Adrenal gland (tissue), 12 donors: ENCODE results near the gene SCAPER. TPM values are rescaled to one million over a fixed set of nuclear protein-coding genes. Genes with fewer than 3 reads are reported as not detected.
"Not testable (repeated sequence)": the region's sequence is repeated elsewhere in the genome, so short reads cannot be mapped to it uniquely, and the experiment has no call there.

Experiments used
- DNase-seq, 7 donors: peaks; one replicate each; pipeline ENCODE4 v3.0.0-alpha.2; 2019 to 2020
- H3K27ac ChIP-seq, 5 donors: fragments of 200-600 bp; sonication (generic) in 4 of 5; 1 replicate in 3 of 5; 2 replicates in 2 of 5; pipeline versions ENCODE4 v1.5.1 to v1.8.0; 2016 to 2020; ENCODE audit warnings: mild to moderate bottlenecking in 1 of 5
- H3K27me3 ChIP-seq: fragments of 200-600 bp; 2 replicates; pipeline ENCODE4 v1.8.0; 2021
- H3K36me3 ChIP-seq, 2 donors: fragments of 200-600 bp; replicated peaks in 1 of 2; 1 replicate in 1 of 2; 2 replicates in 1 of 2; pipeline versions ENCODE4 v1.5.1 to v1.8.0; 2018 to 2022
- H3K4me1 ChIP-seq, 2 donors: fragments of 200-600 bp; replicated peaks in 1 of 2; 1 replicate in 1 of 2; 2 replicates in 1 of 2; pipeline versions ENCODE4 v1.5.1 to v1.8.0; 2018 to 2021
- H3K4me3 ChIP-seq, 4 donors: fragments of 200-600 bp; sonication (generic) in 3 of 4; one replicate each; pipeline ENCODE4 v1.5.1; 2016 to 2018
- H3K9me3 ChIP-seq, 3 donors: fragments of 200-600 bp; sonication (generic) in 1 of 3; replicated peaks in 1 of 3; 1 replicate in 2 of 3; 2 replicates in 1 of 3; pipeline versions ENCODE4 v1.5.1 to v1.8.0; 2016 to 2021
- CTCF ChIP-seq, 6 experiments: fragments of 450-650 bp in 4 of 6; fragments of 200-600 bp in 2 of 6; sonication (generic) in 1 of 6; IDR thresholded peaks; 1 replicate in 5 of 6; 2 replicates in 1 of 6; pipeline versions ENCODE4 v1.5.1 to v1.8.0; 2016 to 2021; ENCODE audit warnings: antibody characterized with exemption in 6 of 6, mild to moderate bottlenecking in 2 of 6, moderate library complexity in 1 of 6
- POLR2A ChIP-seq, 2 donors: fragments of 450-650 bp; IDR thresholded peaks; one replicate each; pipeline ENCODE4 v1.6.1; 2017; ENCODE audit warnings: antibody characterized with exemption in 2 of 2, mild to moderate bottlenecking in 2 of 2, moderate library complexity in 1 of 2
- WGBS, 4 donors: extraction: QIAGEN DNeasy Blood & Tissue Kit in 2 of 4; methylation state at CpG; one replicate each; pipeline versions ENCODE4 v1.1.5 to v1.1.7; 2013 to 2017; 5-methylcytosine and 5-hydroxymethylcytosine counted together
- intact Hi-C, 2 donors: fragments of 100-400 bp; cut with DNase I; formaldehyde crosslinking; loops; one replicate each; pipeline versions ENCODE4 v1.14.1 to v1.15.0; 2022 to 2023
- polyA plus RNA-seq, 3 donors: library from polyadenylated mRNA; stranded (reverse); fragments of 200-250 nt in 2 of 3; fragments of 350-450 nt in 1 of 3; fragmentation: Illumina TruSeq in 1 of 3; extraction: RNeasy Lipid Tissue Mini Kit (QIAGEN cat#74804) in 1 of 3; gene quantifications; one replicate each; pipeline ENCODE4 v1.2.3, GENCODE V29; 2013 to 2014
- total RNA-seq, 9 donors: library from RNA; depleted of rRNA in 4 of 9; stranded (reverse); fragments of >200 nt in 4 of 9; fragments of 120-200 nt in 1 of 9; fragmentation: NEBNext Ultra II Directional in 1 of 9; extraction: Animal tissue kit (Norgen Biotek cat#: 25700) in 1 of 9; gene quantifications; one replicate each; pipeline versions ENCODE4 v1.1.0 to v1.2.4, GENCODE V29; 2013 to 2023
- donor health status: healthy with polysubstance abuse.
- donor health status: Bipolar disorder and iron deficiency.
- donor health status: DM: yes; HTN: yes; CAD: no.
- donor health status: DM: no; HTN: no; CAD: no.
- donor health status: DM: no; HTN: no; CAD: no.
- donor health status: DM: yes; HTN: yes; CAD: no.

Gene SCAPER
- total and polyA plus RNA-seq, 12 donors = 3.9 to 95.3 (median 24.1) TPM

GRCh38 chr15:76313731-76314130 is 591.4 kb downstream of the SCAPER start:
- Histone ChIP-seq H3K27me3 (no peaks in the 10 kb centered on the region), H3K9me3 (no peaks in the 10 kb centered on the region), H3K36me3 (no peaks in the 10 kb centered on the region), H3K4me3 (no peak overlapping the region), H3K27ac (no peak overlapping the region), H3K4me1 (peaks cover 8 to 18% of the 10 kb centered on the region in 2 donors)
- TF ChIP-seq CTCF (IDR thresholded peaks at IDR 0.05) = no peak
- no peak for TF ChIP-seq POLR2A (IDR thresholded peaks at IDR 0.05)
- intact Hi-C loops = no loop called here
- DNase-seq = no peak
- WGBS, 4 donors = 75 to 81% (median 77%) methylated on average over 5 of the region's 5 CpGs

GRCh38 chr15:76313175-76313567 is 592.0 kb downstream of the SCAPER start:
- H3K9me3 ChIP-seq, intact Hi-C loops, H3K36me3 ChIP-seq, DNase-seq, H3K27me3 ChIP-seq, H3K4me3 ChIP-seq, H3K27ac ChIP-seq: not testable (repeated sequence)
- peaks cover 8 to 20% of the 10 kb centered on the region in 2 donors for H3K4me1 ChIP-seq
- WGBS, 4 donors = 86 to 98% (median 96%) methylated on average over 4 of the region's 4 CpGs

- Histone ChIP-seq H3K36me3 (no peaks in the 10 kb centered on the region), H3K4me3 (no peak overlapping the region), H3K27ac (peak overlapping the region in 1 of 5 donors; percentile 97), H3K27me3 (no peaks in the 10 kb centered on the region), H3K4me1 (peaks cover 8 to 22% of the 10 kb centered on the region in 2 donors), H3K9me3 (no peaks in the 10 kb centered on the region)
- intact Hi-C loops = no loop called here
- no peak for DNase-seq
- no peak for TF ChIP-seq POLR2A (IDR thresholded peaks at IDR 0.05)
- no peak for TF ChIP-seq CTCF (IDR thresholded peaks at IDR 0.05)
- 87 to 90% (median 90%) methylated on average over 7 of the region's 7 CpGs for WGBS, 4 donors
Observed at GRCh38 chr15:76312540-76313174, 592.5 kb downstream of the SCAPER start.

- TF ChIP-seq POLR2A (IDR thresholded peaks at IDR 0.05) (peak; percentile 91 to 99), CTCF (IDR thresholded peaks at IDR 0.05) (no peak)
- DNase-seq = peak; percentile 97 to 99 (median 98)
- Histone ChIP-seq H3K27me3 (no peaks in the 10 kb centered on the region), H3K4me1 (peaks cover 12 to 34% of the 10 kb centered on the region in 2 donors), H3K4me3 (peak within 1 kb of the TSS; percentile 49 to 95 (median 78)), H3K9me3 (no peaks in the 10 kb centered on the region), H3K36me3 (no peaks in the 10 kb centered on the region), H3K27ac (peak within 1 kb of the TSS; percentile 67 to 97 (median 91))
- 0 to 1% (median 1%) methylated on average over 3 to 60 of the region's 60 CpGs for WGBS, 4 donors
- intact Hi-C loops = no loop called here
Observed at GRCh38 chr15:76311100-76311953, 593.8 kb downstream of the SCAPER start, which contains the start of gene ETFA. ETFA (minus strand) TSS chr15:76311469; CDS start chr15:76311388, 81 bp downstream.
